ENCODE measurements around the gene PROC.
"Not testable (repeated sequence)": the region's sequence is repeated elsewhere in the genome, so short reads cannot be mapped to it uniquely, and the experiment has no call there.

The PROC gene

GRCh38 chr2:127425540-127426490 is 7.6 kb downstream of the PROC start:
- DNase-seq (ENCODE audit: low read depth in 2 of 2, low spot score in 1 of 2) = no peak

- DNase-seq (ENCODE audit: low read depth in 2 of 2, low spot score in 1 of 2) = no peak
Observed at GRCh38 chr2:127426501-127427354, 8.5 kb downstream of the PROC start.

GRCh38 chr2:127427376-127428056 is 9.3 kb downstream of the PROC start:
- DNase-seq (ENCODE audit: low read depth in 2 of 2, low spot score in 1 of 2) = no peak

- DNase-seq (ENCODE audit: low read depth in 2 of 2, low spot score in 1 of 2) = no peak
Observed at GRCh38 chr2:127428057-127428814, 10.0 kb downstream of the PROC start.

GRCh38 chr2:127428815-127429109 is 10.5 kb downstream of the PROC start:
- no peak for DNase-seq (ENCODE audit: low read depth in 2 of 2, low spot score in 1 of 2)

- DNase-seq (ENCODE audit: low read depth in 2 of 2, low spot score in 1 of 2) = no peak
Observed at GRCh38 chr2:127429291-127429690, 11.1 kb downstream of the PROC start.

GRCh38 chr2:127429844-127430425 is 11.7 kb downstream of the PROC start:
- DNase-seq (ENCODE audit: low read depth in 2 of 2, low spot score in 1 of 2) = no peak

- no peak for DNase-seq (ENCODE audit: low read depth in 2 of 2, low spot score in 1 of 2)
Observed at GRCh38 chr2:127431408-127432023, 13.3 kb downstream of the PROC start.

- DNase-seq (ENCODE audit: low read depth in 2 of 2, low spot score in 1 of 2) = no peak
Observed at GRCh38 chr2:127434515-127434914, 16.3 kb downstream of the PROC start.

GRCh38 chr2:127437056-127437455 is 18.8 kb downstream of the PROC start:
- DNase-seq (ENCODE audit: low read depth in 2 of 2, low spot score in 1 of 2) = no peak

- no peak for DNase-seq (ENCODE audit: low read depth in 2 of 2, low spot score in 1 of 2)
Observed at GRCh38 chr2:127437781-127438726, 19.8 kb downstream of the PROC start.

GRCh38 chr2:127439343-127439742 is 21.1 kb downstream of the PROC start:
- no peak for DNase-seq (ENCODE audit: low read depth in 2 of 2, low spot score in 1 of 2)

- no peak for DNase-seq (ENCODE audit: low read depth in 2 of 2, low spot score in 1 of 2)
Observed at GRCh38 chr2:127448526-127448925, 30.3 kb downstream of the PROC start.

GRCh38 chr2:127449414-127449813 is 31.2 kb downstream of the PROC start:
- no peak for DNase-seq (ENCODE audit: low read depth in 2 of 2, low spot score in 1 of 2)

- DNase-seq (ENCODE audit: low read depth in 2 of 2, low spot score in 1 of 2) = no peak
Observed at GRCh38 chr2:127449898-127450297, 31.7 kb downstream of the PROC start.

- no peak for DNase-seq (ENCODE audit: low read depth in 2 of 2, low spot score in 1 of 2)
Observed at GRCh38 chr2:127451981-127452380, 33.8 kb downstream of the PROC start.

GRCh38 chr2:127452423-127452822 is 34.2 kb downstream of the PROC start:
- DNase-seq (ENCODE audit: low read depth in 2 of 2, low spot score in 1 of 2) = not testable (repeated sequence)

GRCh38 chr2:127453013-127453391 is 34.8 kb downstream of the PROC start:
- no peak for DNase-seq (ENCODE audit: low read depth in 2 of 2, low spot score in 1 of 2)

Measured in stimulated activated CD8-positive, alpha-beta memory T cell treated with anti-CD3 and anti-CD28 coated beads, Interleukin-4, amount 100 ng/mL, for 4 hours (primary cell).